ENCODE data around the gene GRM2. TPM values are rescaled to one million over a fixed set of nuclear protein-coding genes. Genes with fewer than 3 reads are reported as not detected.

The GRM2 gene
- total RNA-seq: 0.22 TPM
- long read RNA-seq: 0 reads

DNA sequence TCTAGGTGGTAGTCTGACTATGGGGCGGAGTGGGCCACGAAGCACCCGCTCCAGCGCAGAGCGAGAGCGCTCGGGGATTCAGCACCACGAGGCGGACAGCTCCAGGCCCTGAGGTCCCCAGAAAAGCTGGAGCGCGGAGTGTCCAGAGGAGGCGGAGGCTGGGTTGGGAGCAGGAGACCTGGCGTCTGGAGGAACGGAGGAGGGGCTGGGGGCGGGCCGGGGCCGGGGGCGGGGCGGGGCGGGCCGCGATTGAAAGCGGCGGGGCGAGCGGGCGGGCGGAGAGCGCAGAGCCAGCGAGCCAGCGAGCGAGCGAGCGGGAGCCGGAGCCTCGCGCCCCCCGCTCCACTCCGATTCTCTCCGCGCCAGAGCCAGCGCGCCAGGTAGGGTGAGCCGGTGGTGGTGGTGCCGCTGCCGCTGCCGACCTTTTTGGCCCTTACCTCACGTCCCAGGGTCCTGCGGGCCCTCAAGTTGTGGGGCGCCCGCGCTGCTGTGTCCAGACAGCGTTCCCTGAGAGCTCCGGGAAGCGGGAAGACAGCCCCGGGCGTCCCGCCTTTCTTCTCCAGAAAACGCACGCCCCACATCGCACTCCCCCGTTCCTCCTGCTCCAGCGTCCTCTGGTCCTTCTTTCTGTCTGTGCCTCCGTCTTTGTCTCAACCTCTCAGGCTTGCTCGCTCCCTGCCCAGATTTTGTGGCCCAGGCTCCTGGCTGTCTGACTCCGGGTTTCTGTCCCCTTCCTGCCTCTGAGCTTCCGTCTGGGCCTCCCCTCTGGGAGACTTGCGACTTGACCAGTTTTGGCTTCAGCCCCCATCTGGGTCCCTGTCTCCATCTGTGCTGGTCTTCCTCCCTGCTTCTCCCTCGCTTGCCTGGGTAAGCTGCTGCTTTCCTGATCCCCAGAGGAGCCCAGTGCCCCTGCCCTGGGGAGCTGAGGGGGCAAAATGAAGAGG, at the start of gene GRM2:
Gene GRM2, plus strand, starts transcription at position 281 of the 944 bp plus-strand sequence. CDS start 1,916 bp downstream, outside the sequence.
- DNase-seq (ENCODE audit: low spot score): peak; percentile 76

- no peak for DNase-seq (ENCODE audit: low spot score)
Observed at GRCh38 chr3:51657234-51657633, 49.6 kb upstream of the GRM2 start.

DNA sequence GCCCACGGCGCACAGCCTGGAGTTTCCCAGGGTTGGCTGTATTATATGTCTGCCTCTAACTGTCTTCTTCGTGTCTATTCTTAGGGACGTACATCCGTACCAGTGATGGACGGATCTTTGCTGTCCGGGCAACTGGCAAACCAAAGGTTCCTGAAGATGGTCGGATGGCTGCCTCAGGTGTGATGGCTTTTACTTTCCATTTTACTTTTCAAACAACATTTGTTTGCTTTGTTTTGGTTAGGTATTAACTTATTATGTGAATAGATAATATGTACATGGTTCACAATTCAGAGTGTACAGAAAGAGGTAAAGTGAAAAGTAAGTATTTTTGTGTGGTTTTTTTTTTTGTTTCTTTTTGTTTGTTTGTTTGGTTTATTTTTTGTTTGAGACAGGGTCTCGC, 46.9 kb upstream of the GRM2 start:
- DNase-seq (ENCODE audit: low spot score): no peak

DNA sequence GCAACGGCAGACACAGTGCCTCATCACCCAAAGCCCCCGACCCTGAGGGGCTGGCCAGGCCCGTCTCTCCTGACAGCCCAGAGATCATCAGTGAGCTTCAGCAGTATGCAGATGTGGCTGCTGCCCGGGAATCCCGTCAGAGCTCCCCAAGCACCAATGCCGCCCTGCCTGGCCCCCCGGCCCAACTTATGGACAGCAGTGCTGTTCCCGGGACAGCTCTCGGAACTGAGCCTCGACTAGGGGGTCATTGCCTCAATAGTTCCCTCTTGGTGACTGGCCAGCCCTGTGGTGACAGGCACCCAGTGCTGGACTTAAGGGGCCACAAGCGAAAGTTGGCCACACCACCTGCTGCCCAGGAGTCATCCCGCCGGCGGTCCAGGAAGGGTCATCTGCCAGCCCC, 44.4 kb upstream of the GRM2 start:
- no peak for DNase-seq (ENCODE audit: low spot score)

DNA sequence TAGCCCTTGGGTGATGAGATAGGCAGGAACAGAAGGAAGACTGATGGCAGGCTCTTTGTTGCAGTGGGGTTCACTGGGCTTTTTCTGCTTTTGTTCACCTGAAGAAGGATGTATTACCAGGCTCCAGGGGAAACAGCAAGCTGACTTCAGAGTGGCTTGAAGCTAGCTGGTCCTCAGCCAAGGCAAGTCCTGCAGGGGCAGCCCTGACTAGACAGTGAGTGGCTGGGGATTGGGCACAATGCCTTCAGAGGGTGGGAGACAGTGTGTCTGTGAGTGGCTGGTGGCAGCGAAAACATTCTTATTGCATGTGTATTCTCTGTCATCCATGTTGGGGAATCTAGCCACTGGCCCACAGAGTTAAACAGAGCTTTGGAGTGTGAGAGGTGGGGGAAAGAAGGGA, 38.1 kb upstream of the GRM2 start:
- peak; percentile 57 for DNase-seq (ENCODE audit: low spot score)

DNA sequence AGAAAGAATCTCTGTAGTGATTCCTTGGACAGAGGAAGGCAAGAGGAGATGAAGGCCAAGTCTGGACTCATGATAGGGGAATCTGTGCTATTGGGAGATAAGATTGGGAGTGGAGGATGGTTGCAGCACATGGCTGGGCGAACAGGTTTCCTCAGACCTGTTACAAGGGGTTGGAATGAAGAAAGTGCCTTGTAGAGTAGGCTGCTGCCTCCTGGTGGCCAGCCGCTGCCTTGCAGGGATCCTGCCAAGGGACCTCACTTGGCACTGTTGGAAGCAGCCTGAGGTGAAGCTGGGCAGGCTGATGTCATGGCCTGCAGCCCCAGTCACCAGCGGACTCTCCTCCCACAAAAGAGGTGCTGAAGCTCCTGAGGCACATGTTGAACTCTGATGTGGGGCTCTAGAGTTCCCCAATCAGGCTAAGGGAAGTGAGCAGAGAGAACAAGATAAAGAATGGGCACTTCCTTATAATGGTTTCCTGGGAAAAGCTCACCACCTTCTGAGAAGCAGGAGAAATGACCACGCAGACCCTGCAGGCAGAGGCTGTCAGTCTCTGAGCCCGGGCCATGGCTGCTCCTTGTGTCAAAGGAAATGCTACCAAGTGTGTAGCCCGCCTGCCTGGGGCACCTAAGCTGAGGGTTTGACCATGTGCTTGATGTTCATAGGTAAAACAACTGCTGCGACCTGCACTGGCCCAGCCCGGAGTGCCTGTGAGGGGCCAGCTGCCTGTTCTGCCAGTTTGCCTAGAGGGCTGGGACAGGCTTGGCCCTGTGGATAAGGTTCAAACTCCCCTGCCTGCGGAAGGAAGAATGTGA, 37.4 kb upstream of the GRM2 start:
- DNase-seq (ENCODE audit: low spot score): peak; percentile 93

- peak; percentile 62 for DNase-seq (ENCODE audit: low spot score)
Observed at GRCh38 chr3:51670053-51670822, 36.6 kb upstream of the GRM2 start.

DNA sequence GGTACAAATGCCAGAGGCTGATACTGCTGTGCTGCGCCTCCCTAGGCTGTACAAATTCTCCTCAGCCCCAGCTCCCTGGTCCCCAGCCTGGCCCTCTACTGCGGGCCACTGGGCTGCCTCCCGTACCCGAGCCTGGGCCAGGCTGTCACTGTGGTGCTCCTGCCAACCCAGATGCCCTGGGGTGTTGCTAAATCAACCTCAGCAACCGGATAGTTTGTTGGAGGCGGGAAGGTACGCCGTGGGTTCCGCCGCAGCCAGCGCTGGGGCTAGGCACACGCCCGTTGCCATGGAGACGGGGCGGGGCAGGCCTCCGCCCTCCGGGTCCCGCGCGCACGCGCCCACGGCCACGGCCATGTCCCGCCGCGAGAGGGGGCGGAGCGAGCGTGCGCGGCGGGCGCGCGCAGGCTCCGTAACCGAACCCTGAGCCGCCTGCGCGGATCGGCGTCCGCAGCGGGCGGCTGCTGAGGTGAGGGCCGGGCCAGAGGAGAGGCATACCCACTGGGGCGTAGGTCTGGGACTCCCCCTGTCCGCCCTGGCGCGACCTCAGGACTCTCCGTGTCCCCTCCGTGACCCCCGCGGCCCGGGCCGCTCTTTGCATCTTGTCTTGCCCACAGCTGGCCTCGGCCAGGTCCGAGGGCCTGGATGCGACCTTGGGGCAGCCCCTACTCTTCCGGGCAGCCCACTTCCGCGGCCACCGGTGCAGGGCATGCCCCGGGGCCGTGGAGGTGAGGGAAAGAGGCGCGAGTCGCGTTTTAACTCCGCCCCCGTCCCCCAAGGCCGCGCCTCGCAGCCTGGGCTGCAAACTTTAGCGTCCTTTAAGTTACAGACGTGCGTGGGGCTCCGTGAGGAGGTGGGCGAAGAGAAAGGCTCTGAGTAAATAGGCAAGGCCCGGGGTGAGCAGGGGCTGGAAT, 35.8 kb upstream of the GRM2 start, which contains the start of gene TEX264:
Gene TEX264, plus strand, starts transcription at position 430 of the 911 bp plus-strand sequence. CDS start 3,053 bp downstream, outside the sequence.
- DNase-seq (ENCODE audit: low spot score): peak; percentile 96

DNA sequence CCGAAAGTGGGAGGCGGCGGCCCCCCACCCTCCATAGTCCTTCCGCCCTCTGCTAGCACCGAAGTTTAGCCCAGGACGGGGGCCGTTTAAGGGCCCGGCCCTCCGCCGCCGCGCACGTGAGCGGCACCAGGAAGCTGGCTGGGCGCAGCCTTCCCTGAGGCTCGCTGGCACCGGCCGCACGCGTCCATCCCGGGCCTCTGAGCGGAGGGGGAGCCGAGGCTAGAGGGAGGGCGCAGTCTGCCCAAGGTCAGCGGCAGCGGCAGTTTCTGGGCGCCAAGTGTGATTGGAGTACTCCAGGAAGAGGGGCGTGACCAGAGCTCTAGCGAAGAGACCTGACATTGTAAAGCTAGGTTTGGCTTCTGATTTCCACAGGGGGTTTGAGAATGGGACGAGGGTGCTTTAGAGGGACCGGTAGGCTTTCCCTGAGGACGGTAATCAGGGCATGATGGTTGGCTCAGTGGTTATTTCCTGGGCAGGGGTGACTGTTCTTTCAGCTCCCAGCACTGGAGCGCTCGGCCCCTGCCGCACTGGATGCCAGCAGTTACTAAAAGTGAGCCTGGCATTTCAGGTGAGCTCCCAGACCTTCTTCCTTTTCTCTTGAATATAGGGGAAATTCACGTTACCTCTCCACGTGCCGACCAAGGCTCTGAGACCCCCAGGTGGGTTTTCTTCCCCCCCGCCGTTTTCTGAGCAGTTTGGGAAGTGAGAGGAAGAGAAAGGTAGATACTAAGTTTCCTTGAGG, 35.0 kb upstream of the GRM2 start:
- DNase-seq (ENCODE audit: low spot score): peak; percentile 91

- peak; percentile 20 for DNase-seq (ENCODE audit: low spot score)
Observed at GRCh38 chr3:51673181-51673801, 33.6 kb upstream of the GRM2 start.

- DNase-seq (ENCODE audit: low spot score): peak; percentile 60
Observed at GRCh38 chr3:51673802-51674654, 32.8 kb upstream of the GRM2 start.

DNA sequence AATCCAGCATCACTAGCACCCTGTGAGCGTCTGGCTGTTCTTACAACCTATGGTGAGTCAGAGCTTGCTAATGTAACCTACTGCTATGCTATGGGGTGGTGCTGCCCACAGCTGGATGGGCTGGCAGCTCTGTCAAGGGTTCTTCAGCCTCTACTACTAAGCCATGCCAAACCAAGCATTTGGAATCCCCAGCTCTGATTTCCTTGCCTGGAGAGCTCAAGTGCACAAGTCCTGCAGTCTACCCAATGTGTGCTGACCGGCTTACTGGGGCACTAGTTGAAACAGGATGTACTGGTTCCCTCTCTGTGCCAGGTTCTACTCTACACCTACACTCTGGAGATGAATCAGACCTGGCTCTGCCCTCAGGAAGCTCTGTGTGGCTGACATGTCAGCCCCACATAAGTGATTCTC, 31.7 kb upstream of the GRM2 start:
- no peak for DNase-seq (ENCODE audit: low spot score)

DNA sequence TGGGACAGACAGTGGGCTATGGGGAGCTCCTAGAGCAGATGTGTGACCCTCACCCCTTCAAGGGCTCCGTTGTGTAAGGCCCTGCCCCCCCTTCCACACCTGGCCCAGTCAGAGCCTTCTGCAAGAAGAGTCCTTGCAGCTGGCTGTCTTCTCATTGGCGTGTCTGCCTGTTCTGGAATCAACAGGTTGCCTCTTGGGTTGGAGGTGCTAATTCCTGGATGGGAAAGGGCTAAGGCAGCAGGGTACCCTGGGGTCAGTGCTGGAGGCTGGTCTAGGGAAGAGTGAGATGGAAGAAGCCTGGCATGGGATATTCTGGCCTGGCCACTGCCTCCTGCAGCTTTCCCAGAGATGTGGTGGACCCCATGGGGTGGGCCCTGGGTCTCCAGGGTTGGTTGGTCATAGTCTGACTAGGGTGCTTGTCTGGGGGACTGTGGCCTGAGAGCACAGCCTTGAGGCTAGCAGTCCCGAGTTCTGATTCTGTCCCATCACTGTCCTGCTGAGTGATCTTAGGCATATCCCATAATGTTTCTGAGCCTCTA, 30.7 kb upstream of the GRM2 start:
- no peak for DNase-seq (ENCODE audit: low spot score)

DNA sequence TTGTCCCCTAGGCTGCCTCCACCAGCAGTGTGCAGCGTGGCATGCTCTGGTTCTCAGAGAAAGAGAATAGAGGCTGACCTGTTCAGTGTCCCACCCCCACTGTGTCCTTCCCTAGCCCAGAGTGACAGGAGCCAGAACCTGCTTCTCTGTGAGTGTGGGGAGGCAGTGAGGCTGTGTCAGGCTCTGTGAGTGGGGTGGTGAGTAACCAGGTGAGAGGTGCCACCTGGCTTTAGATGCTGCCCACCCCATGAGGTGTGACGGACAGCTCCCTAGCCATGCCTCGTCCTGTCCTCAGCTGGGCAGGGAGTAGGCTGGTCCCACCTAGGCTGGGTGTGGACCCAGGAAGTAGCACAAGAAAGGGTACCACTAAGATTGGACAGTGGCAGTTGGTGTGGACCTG, 29.5 kb upstream of the GRM2 start:
- DNase-seq (ENCODE audit: low spot score): no peak

DNA sequence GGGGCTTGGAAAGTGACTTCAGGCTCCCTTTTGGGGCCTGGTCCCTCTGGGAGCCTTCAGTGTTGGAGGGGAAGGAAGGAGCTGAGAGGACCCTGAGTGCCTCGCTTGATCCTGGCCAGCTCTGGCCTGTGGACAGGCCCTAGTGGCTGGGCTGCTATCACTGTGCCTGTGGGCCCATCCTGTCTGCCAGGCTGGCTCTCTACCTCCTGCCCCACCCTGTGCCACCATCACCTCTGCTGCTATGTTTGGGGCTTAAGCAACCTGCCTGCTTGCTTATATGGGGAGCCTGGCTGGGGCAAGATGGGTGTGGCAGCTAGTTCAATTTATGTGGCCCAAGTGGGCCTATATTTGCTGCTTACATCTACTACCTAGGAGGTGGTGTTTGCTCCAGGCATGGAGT, 28.7 kb upstream of the GRM2 start:
- no peak for DNase-seq (ENCODE audit: low spot score)

DNA sequence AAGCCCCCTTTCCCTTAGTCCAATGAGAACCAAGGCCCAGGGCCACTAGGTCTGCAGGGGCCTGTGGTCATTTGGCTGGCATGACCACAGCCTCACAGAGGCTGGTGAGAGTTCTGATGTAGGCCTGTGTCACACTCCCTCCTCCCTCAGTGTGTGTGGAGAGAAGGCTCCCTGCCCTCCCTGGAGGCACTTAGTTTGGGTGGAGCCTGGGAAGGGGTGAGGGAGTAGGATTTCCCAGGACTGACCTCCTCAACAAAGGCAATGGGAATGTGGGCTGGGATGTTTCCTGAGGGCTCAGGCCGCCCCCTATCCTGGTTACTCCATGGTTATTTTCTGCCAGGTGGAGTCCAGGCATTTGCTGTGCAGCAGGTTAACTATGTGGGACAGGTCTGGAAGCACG, 28.2 kb upstream of the GRM2 start:
- DNase-seq (ENCODE audit: low spot score): no peak

DNA sequence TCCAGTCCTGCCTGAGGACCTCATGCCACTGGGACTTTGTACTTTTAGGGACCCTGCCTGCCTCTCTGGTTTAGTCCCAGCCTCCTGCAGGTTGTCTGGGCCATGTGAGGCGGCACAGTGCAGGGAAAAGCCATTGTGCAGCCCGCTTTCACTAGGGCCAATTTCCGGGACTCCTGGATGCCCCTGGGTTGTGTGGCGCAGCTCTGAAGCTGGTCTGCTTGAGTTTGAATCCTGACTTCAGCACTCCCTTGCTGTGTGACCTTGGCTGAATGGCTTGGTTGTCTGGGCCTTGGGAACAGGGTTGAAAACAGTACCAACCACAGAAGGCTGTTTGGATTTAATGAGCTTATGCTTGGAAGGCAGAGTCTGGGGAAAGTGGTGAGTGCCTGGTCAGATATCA, 27.6 kb upstream of the GRM2 start:
- DNase-seq (ENCODE audit: low spot score): no peak

DNA sequence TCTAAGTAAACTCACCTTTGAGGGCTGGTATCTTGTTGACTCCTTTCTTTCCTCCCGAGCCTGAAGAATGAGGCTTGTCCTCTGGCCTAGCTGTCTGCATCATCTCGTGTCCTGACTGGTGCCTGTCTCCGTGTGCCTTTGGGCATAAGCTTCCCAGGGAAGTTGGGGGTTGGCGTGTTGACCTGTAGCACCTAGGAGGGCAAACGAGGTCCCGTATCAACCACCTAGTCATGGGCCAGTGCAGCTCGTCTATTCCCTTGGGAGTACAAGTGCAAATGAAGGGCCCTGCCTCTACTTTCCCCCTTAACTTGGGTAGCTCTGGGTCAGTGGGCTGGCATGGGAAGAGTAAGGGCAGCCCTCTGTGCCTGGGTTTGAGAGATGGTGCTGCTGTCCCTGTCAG, 27.1 kb upstream of the GRM2 start:
- DNase-seq (ENCODE audit: low spot score): no peak
